HCT116 (cell line): ENCODE results near the gene EYA2. TPM values are rescaled to one million over a fixed set of nuclear protein-coding genes. Genes with fewer than 3 reads are reported as not detected.

ENCODE experiments used
- ATAC-seq: fragments of 200-7000 bp; cut with Tn5 transposase; 2 replicates; pipeline ENCODE4 v1.9.1; 2020; ENCODE audit warnings: mild to moderate bottlenecking, moderate library complexity
- BruUV-seq: library from RNA; stranded (reverse); fragments of 400-500 nt; replicated peaks from 2 replicates; lab custom pipeline; 2021; lab: Mats Ljungman, UMichigan
- CTCF ChIA-PET: fragments of 300-600 bp; sonication (Branson Sonifier 250); formaldehyde crosslinking; loops from one replicate; lab custom pipeline; 2021; ENCODE audit warnings: antibody characterized with exemption; lab: Charles Lee
- POLR2A ChIA-PET: fragments of 300-600, 350-600 bp; sonication (Branson Sonifier 250); formaldehyde crosslinking; loops from one replicate; lab custom pipeline; 2021; ENCODE audit warnings: antibody characterized with exemption; lab: Charles Lee
- RAD21 ChIA-PET, 2 experiments: fragments of 300-600 bp; sonication (Branson Sonifier 250); formaldehyde crosslinking; loops; one replicate each; lab custom pipeline; 2023; ENCODE audit warnings: low total read pairs in 2 of 2; ENCODE audit not compliant: uncharacterized antibody in 2 of 2, unreplicated experiment in 2 of 2, low non-redundant PET in 1 of 2; lab: Charles Lee
- DNase-seq: peaks from one replicate; pipeline ENCODE4 v3.0.0-alpha.2; 2010; ENCODE audit warnings: low read depth, low spot score
- H2AFZ ChIP-seq: fragments of 200-600 bp; shearing (Covaris generic), sonication (generic); 2 replicates; pipeline ENCODE4 v1.6.1; 2017; ENCODE audit warnings: low read depth, mixed run types, mixed read lengths, antibody characterized with exemption, low read length; ENCODE audit not compliant: poor library complexity, severe bottlenecking
- H3K27ac ChIP-seq: 2 replicates; pipeline ENCODE4 v1.5.1; 2012; ENCODE audit warnings: low read depth, low read length
- H3K27me3 ChIP-seq: fragments of 200-600 bp; sonication (generic); 2 replicates; pipeline ENCODE4 v1.6.1; 2016; ENCODE audit warnings: mixed run types, low read length, mixed read lengths; ENCODE audit not compliant: insufficient read depth
- H3K36me3 ChIP-seq, 2 experiments: fragments of 200-500 bp in 1 of 2; fragments of 200-600 bp in 1 of 2; sonication (Bioruptor generic) in 1 of 2; sonication (generic) in 1 of 2; 2 replicates each; pipeline versions ENCODE4 v1.5.1 to v1.6.1; 2014 to 2016; ENCODE audit warnings: low read length in 2 of 2, inconsistent platforms in 1 of 2, mixed read lengths in 1 of 2, mixed run types in 1 of 2; ENCODE audit not compliant: insufficient read depth in 2 of 2, control insufficient read depth in 1 of 2
- H3K4me1 ChIP-seq, 2 experiments: fragments of 200-600 bp in 1 of 2; sonication (generic) in 1 of 2; 2 replicates each; pipeline versions ENCODE4 v1.5.1 to v1.6.1; 2012 to 2017; ENCODE audit warnings: low read length in 2 of 2, inconsistent platforms in 1 of 2, mild to moderate bottlenecking in 1 of 2, mixed read lengths in 1 of 2, mixed run types in 1 of 2, moderate library complexity in 1 of 2; ENCODE audit not compliant: insufficient read depth in 2 of 2, control insufficient read depth in 1 of 2
- H3K4me2 ChIP-seq: fragments of 200-600 bp; sonication (generic); 2 replicates; pipeline ENCODE4 v1.6.1; 2017; ENCODE audit warnings: mixed run types, low read length, mixed read lengths
- H3K4me3 ChIP-seq, 2 experiments: fragments of 200-600 bp in 1 of 2; sonication (generic) in 1 of 2; replicated peaks in 1 of 2; 2 replicates each; pipeline ENCODE4 v1.5.1; 2011 to 2016; ENCODE audit warnings: low read length in 2 of 2, control low read depth in 1 of 2, low read depth in 1 of 2, mild to moderate bottlenecking in 1 of 2, mixed read lengths in 1 of 2, mixed run types in 1 of 2
- H3K79me2 ChIP-seq: fragments of 200-600 bp; sonication (generic); 2 replicates; pipeline ENCODE4 v1.6.1; 2017; ENCODE audit warnings: mild to moderate bottlenecking, mixed run types, low read length, moderate library complexity, mixed read lengths; ENCODE audit not compliant: insufficient read depth
- H3K9ac ChIP-seq: fragments of 200-600 bp; sonication (generic); 2 replicates; pipeline ENCODE4 v1.6.1; 2016; ENCODE audit warnings: low read length, mixed read lengths
- H3K9me2 ChIP-seq: fragments of 200-600 bp; sonication (generic), shearing (Covaris generic); 2 replicates; pipeline ENCODE4 v1.6.1; 2017; ENCODE audit warnings: mixed run types, mild to moderate bottlenecking, moderate library complexity; ENCODE audit not compliant: insufficient read depth
- H3K9me3 ChIP-seq, 2 experiments: fragments of 200-500 bp in 1 of 2; fragments of 200-600 bp in 1 of 2; sonication (Bioruptor generic) in 1 of 2; sonication (generic) in 1 of 2; 2 replicates each; pipeline ENCODE4 v1.6.1; 2014 to 2017; ENCODE audit warnings: low read length in 2 of 2, mixed read lengths in 2 of 2, inconsistent platforms in 1 of 2, low read depth in 1 of 2, mild to moderate bottlenecking in 1 of 2, mixed run types in 1 of 2, moderate library complexity in 1 of 2; ENCODE audit not compliant: control insufficient read depth in 1 of 2, insufficient read depth in 1 of 2
- H4K20me1 ChIP-seq: fragments of 200-600 bp; sonication (generic), shearing (Covaris generic); 2 replicates; pipeline ENCODE4 v1.6.1; 2017; ENCODE audit warnings: mixed run types, mild to moderate bottlenecking, moderate library complexity; ENCODE audit not compliant: insufficient read depth
- CEBPB ChIP-seq: IDR thresholded peaks from 2 replicates; pipeline ENCODE4 v1.6.1; 2012; ENCODE audit warnings: low read depth
- ELF1 ChIP-seq: IDR thresholded peaks from 2 replicates; pipeline ENCODE4 v1.6.1; 2012; ENCODE audit warnings: low read depth, borderline replicate concordance
- POLR2AphosphoS5 ChIP-seq: IDR thresholded peaks from 2 replicates; pipeline ENCODE4 v1.6.1; 2011; ENCODE audit warnings: mild to moderate bottlenecking, low read depth, low read length, moderate library complexity
- RAD21 ChIP-seq: IDR thresholded peaks from 2 replicates; pipeline ENCODE4 v1.6.1; 2012; ENCODE audit warnings: low read depth, mild to moderate bottlenecking
- SIN3A ChIP-seq: IDR thresholded peaks from 2 replicates; pipeline ENCODE4 v1.6.1; 2012; ENCODE audit warnings: low read depth
- TCF7L2 ChIP-seq: IDR thresholded peaks from 2 replicates; pipeline ENCODE4 v1.7.0; 2011; ENCODE audit warnings: borderline replicate concordance, inconsistent platforms; ENCODE audit not compliant: insufficient read depth, insufficient read length; ENCODE audit errors: extremely low read depth
- ZFX ChIP-seq: fragments of 450-650 bp; IDR thresholded peaks from 2 replicates; pipeline ENCODE4 v1.6.1; 2017
- intact Hi-C: fragments of 100-400 bp; cut with micrococcal nuclease; formaldehyde crosslinking; loops from 2 replicates; pipeline ENCODE4 v1.10.0; 2022
- total RNA-seq: library from RNA; stranded (reverse); gene quantifications from one replicate; pipeline ENCODE4 v1.2.1, GENCODE V29; 2021; ENCODE audit not compliant: unreplicated experiment
- TF ChIP-seq, protein P1 (sequence below), 3 experiments: fragments of 200-600 bp in 1 of 3; sonication (generic) in 1 of 3; IDR thresholded peaks in 2 of 3; conservative IDR thresholded peaks in 1 of 3; 2 replicates each; pipeline ENCODE4 v1.5.1; 2012 to 2017; ENCODE audit warnings: low read depth in 2 of 3, low read length in 2 of 3, antibody characterized with exemption in 1 of 3, borderline replicate concordance in 1 of 3, control low read depth in 1 of 3, mild to moderate bottlenecking in 1 of 3, mixed read lengths in 1 of 3, mixed run types in 1 of 3, moderate library complexity in 1 of 3; ENCODE audit not compliant: insufficient read depth in 1 of 3
- TF ChIP-seq, protein P2 (sequence below): IDR thresholded peaks from 2 replicates; pipeline ENCODE4 v1.6.1; 2012

The EYA2 gene
- total RNA-seq, 1 experiment from 2014 or later: not detected

DNA sequence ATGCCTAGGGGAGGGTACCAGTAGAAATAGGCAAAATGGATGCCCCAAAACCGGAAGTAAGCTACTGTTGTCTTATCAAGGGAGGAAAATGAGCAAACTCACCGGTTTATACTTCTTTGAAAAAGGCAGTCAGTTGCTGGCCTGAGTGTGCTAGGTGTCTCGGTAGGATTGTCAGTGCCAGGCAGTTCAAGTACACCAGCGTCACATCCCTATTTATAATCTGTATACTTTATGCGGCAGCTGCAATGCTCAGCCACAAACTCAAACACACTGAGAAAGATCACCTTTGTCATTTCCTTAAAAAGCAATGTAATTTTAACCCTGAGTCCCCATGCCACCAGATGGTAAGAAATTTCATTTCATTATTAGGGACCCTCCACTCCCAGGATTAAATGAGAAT lies 196.2 kb downstream of the EYA2 start:
- H3K27ac ChIP-seq: no peak overlapping the region
- intact Hi-C loops: no loop called here
- H3K4me2 ChIP-seq: no peak overlapping the region
- H3K9me3 ChIP-seq: 0 out of 4 replicates have a peak, but pooled peaks cover under 1 to 6% of the 10 kb centered on the region in 2 experiments
- no peaks in the 10 kb centered on the region; a peak in 1 of 4 replicates for H3K4me1 ChIP-seq
- TF ChIP-seq CEBPB (no peak), RAD21 (no peak), ZFX (no peak)
- TF ChIP-seq, all 23 proteins: peak for 0
- BruUV-seq: no TSS peak
- POLR2A ChIA-PET: no interaction called here
- no peaks in the 10 kb centered on the region for H4K20me1 ChIP-seq
- no peaks in the 10 kb centered on the region for H3K79me2 ChIP-seq
- ATAC-seq (no peak), DNase-seq (no peak)
- no peaks in the 10 kb centered on the region for H3K36me3 ChIP-seq
- no peak overlapping the region for H3K9ac ChIP-seq
- H3K4me3 ChIP-seq: no peak overlapping the region
- RAD21 ChIA-PET: no interaction called here
- no peaks in the 10 kb centered on the region for H3K27me3 ChIP-seq
- CTCF ChIA-PET: no interaction called here
- no peaks in the 10 kb centered on the region for H3K9me2 ChIP-seq
- no peak overlapping the region for H2AFZ ChIP-seq

DNA sequence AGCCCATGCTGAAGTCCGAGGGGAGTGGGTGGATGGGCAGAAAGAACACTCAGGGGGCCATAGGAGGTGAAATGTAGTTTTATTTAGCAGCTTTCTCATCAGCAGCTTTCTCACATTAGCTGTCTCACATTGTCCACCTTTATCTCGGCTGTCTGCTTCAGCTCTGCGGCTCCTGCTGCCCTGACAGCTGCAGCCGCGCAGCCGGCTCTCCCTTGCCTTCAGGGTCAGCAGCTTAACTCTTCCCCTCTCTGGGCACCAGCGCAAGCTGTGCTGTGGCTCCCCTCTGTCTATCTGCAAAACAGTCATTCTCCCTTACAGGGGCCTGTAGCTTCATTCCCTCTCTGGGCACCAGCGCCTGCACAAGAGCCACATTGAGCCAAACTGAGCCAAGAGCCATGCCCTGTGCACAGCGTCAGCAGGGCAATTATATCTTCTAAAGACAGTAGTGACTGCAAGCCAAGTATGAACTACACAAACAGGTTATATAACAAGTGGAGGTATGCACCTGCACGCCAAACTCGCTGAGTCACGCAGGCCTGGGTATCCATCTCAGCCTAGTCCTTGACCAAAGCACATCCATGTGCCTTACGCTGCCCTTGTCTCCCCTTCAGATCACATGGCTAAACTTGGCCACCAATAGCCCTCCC lies 198.8 kb downstream of the EYA2 start:
- Histone ChIP-seq H3K4me2 (no peak overlapping the region), H3K9me3 (peaks cover 6 to 7% of the 10 kb centered on the region in 2 experiments; a peak in 1 of 4 replicates), H3K9ac (no peak overlapping the region), H3K79me2 (no peaks in the 10 kb centered on the region), H3K9me2 (no peaks in the 10 kb centered on the region), H3K27me3 (no peaks in the 10 kb centered on the region), H3K27ac (no peak overlapping the region), H2AFZ (no peak overlapping the region), H3K36me3 (no peaks in the 10 kb centered on the region), H3K4me3 (no peak overlapping the region), H4K20me1 (no peaks in the 10 kb centered on the region), H3K4me1 (no peaks in the 10 kb centered on the region; a peak in 1 of 4 replicates)
- ChIA-PET RAD21 (no interaction called here), POLR2A (no interaction called here)
- ATAC-seq (no peak), DNase-seq (no peak)
- no TSS peak for BruUV-seq
- intact Hi-C loops: no loop called here
- TF ChIP-seq ELF1: no peak
- no peak for TF ChIP-seq CEBPB
- no peak for TF ChIP-seq TCF7L2
- TF ChIP-seq POLR2AphosphoS5: no peak
- TF ChIP-seq, protein P1, sequence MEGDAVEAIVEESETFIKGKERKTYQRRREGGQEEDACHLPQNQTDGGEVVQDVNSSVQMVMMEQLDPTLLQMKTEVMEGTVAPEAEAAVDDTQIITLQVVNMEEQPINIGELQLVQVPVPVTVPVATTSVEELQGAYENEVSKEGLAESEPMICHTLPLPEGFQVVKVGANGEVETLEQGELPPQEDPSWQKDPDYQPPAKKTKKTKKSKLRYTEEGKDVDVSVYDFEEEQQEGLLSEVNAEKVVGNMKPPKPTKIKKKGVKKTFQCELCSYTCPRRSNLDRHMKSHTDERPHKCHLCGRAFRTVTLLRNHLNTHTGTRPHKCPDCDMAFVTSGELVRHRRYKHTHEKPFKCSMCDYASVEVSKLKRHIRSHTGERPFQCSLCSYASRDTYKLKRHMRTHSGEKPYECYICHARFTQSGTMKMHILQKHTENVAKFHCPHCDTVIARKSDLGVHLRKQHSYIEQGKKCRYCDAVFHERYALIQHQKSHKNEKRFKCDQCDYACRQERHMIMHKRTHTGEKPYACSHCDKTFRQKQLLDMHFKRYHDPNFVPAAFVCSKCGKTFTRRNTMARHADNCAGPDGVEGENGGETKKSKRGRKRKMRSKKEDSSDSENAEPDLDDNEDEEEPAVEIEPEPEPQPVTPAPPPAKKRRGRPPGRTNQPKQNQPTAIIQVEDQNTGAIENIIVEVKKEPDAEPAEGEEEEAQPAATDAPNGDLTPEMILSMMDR (IDR thresholded peaks at IDR 0.05 in 2 of 3, conservative IDR thresholded peaks at IDR 0.05 in 1 of 3; ENCODE audit: borderline replicate concordance in 1 of 3, insufficient read depth in 1 of 3, low read depth in 2 of 3, low read length in 2 of 3): no peak
- TF ChIP-seq SIN3A: no peak
- TF ChIP-seq, protein P2, sequence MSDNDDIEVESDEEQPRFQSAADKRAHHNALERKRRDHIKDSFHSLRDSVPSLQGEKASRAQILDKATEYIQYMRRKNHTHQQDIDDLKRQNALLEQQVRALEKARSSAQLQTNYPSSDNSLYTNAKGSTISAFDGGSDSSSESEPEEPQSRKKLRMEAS: no peak
- TF ChIP-seq, all 23 proteins: peak for 0
- CTCF ChIA-PET: no interaction called here
